BE2C (cell line): Measurements from ENCODE around the gene NAV1.

ENCODE experiments used
- DNase-seq: peaks from one replicate; pipeline ENCODE4 v3.0.0-alpha.2; 2020
- H3K27me3 ChIP-seq: fragments of 250-450 bp; sonication (Bioruptor Pico); 2 replicates; pipeline ENCODE4 v1.5.1; 2020; ENCODE audit warnings: mild to moderate bottlenecking
- H3K36me3 ChIP-seq: fragments of 250-450 bp; sonication (Bioruptor Pico); 2 replicates; pipeline ENCODE4 v1.5.1; 2020; ENCODE audit warnings: mild to moderate bottlenecking
- H3K4me1 ChIP-seq: fragments of 250-450 bp; sonication (Bioruptor Pico); 2 replicates; pipeline ENCODE4 v1.5.1; 2020
- H3K4me3 ChIP-seq: 2 replicates; pipeline ENCODE4 v1.5.1; 2011; ENCODE audit warnings: low read depth, low read length
- H3K9me3 ChIP-seq: fragments of 250-450 bp; sonication (Bioruptor Pico); 2 replicates; pipeline ENCODE4 v1.5.1; 2020
- TF ChIP-seq, protein P1 (sequence below): IDR thresholded peaks from 2 replicates; pipeline ENCODE4 v1.5.1; 2012; ENCODE audit warnings: mild to moderate bottlenecking, low read depth, low read length

Gene NAV1

DNA sequence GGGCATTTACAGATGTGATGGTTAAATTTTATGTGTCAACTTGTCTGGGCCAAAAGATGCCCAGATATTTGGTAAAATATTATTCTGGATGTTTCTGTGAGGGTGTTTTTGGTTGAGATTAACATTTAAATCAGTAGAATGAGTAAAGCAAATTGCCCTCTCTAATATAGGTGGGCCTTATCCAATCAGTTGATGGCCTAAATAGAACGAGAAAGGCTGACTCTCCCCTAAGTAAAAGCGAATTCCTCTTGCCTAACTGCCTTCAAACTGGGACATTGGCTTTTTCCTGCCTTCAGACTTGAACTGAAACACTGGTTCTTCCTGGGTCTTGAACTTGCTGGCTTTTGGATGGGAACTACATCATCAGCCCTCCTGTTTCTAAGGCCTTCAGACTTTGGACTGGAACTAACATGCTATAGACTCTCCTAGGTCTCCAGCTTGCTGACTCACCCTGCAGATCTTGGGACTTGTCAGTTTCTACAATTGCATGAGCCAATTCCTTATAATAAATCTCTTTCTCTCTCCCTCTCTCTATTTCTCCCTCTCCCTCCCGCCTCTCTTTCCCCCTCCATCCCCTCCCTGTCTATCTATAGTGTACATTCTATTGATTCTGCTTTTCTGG lies 10.2 kb upstream of the NAV1 start:
- Histone ChIP-seq H3K4me3 (no peak overlapping the region), H3K27me3 (no peaks in the 10 kb centered on the region), H3K9me3 (no peaks in the 10 kb centered on the region), H3K4me1 (peaks cover 5% of the 10 kb centered on the region; the same call in 1 of the 2 replicates), H3K36me3 (no peaks in the 10 kb centered on the region)
- no peak for DNase-seq
- TF ChIP-seq, protein P1, sequence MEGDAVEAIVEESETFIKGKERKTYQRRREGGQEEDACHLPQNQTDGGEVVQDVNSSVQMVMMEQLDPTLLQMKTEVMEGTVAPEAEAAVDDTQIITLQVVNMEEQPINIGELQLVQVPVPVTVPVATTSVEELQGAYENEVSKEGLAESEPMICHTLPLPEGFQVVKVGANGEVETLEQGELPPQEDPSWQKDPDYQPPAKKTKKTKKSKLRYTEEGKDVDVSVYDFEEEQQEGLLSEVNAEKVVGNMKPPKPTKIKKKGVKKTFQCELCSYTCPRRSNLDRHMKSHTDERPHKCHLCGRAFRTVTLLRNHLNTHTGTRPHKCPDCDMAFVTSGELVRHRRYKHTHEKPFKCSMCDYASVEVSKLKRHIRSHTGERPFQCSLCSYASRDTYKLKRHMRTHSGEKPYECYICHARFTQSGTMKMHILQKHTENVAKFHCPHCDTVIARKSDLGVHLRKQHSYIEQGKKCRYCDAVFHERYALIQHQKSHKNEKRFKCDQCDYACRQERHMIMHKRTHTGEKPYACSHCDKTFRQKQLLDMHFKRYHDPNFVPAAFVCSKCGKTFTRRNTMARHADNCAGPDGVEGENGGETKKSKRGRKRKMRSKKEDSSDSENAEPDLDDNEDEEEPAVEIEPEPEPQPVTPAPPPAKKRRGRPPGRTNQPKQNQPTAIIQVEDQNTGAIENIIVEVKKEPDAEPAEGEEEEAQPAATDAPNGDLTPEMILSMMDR = no peak

- no peak overlapping the region for H3K4me3 ChIP-seq
- H3K9me3 ChIP-seq = no peaks in the 10 kb centered on the region
- TF ChIP-seq, protein P1 = peak; percentile 93
- H3K36me3 ChIP-seq = no peaks in the 10 kb centered on the region
- H3K27me3 ChIP-seq = no peaks in the 10 kb centered on the region
- H3K4me1 ChIP-seq = peaks cover 9% of the 10 kb centered on the region; the same call in 1 of the 2 replicates
- peak; percentile 85 for DNase-seq
These were observed 8.0 kb upstream of the NAV1 start for GRCh38 chr1:201530741-201531531.

- no peaks in the 10 kb centered on the region for H3K27me3 ChIP-seq
- TF ChIP-seq, protein P1 = no peak
- no peaks in the 10 kb centered on the region for H3K9me3 ChIP-seq
- H3K4me3 ChIP-seq = no peak overlapping the region
- peak; percentile 16 for DNase-seq
- H3K4me1 ChIP-seq = peaks cover 9% of the 10 kb centered on the region; the same call in 1 of the 2 replicates
- no peaks in the 10 kb centered on the region for H3K36me3 ChIP-seq
These were observed 7.1 kb upstream of the NAV1 start for GRCh38 chr1:201531551-201532425.

DNA sequence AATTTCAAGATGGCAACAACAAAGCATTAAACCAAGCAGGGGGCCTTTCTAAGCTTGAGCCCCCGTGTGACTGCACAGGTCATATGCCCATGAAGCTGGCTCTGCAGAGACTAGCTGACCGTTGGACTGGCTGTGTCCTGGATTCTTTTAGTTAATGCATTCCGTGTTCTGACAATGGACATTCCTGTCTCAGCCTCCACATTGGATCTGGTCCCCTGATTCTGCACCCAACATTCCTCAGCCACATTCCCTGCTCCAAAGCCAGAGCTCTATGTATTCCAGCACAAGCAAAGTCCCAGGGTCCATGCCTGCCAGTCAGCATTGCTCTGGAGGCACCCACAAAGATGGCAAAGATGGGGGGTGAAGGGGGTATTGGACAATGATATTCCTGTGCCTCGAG lies 5.1 kb upstream of the NAV1 start:
- H3K36me3 ChIP-seq = no peaks in the 10 kb centered on the region
- peaks cover 9% of the 10 kb centered on the region; the same call in 1 of the 2 replicates for H3K4me1 ChIP-seq
- no peaks in the 10 kb centered on the region for H3K27me3 ChIP-seq
- TF ChIP-seq, protein P1 = no peak
- no peak overlapping the region for H3K4me3 ChIP-seq
- no peaks in the 10 kb centered on the region for H3K9me3 ChIP-seq
- no peak for DNase-seq

GRCh38 chr1:201535046-201535918 lies 3.6 kb upstream of the NAV1 start:
- no peaks in the 10 kb centered on the region for H3K27me3 ChIP-seq
- no peak overlapping the region for H3K4me3 ChIP-seq
- TF ChIP-seq, protein P1 = no peak
- no peaks in the 10 kb centered on the region for H3K9me3 ChIP-seq
- peaks cover 9% of the 10 kb centered on the region for H3K4me1 ChIP-seq
- H3K36me3 ChIP-seq = no peaks in the 10 kb centered on the region
- DNase-seq = no peak
